ENCODE results near the gene GRK1. TPM values are rescaled to one million over a fixed set of nuclear protein-coding genes. Genes with fewer than 3 reads are reported as not detected.
"Not testable (repeated sequence)": the region's sequence is repeated elsewhere in the genome, so short reads cannot be mapped to it uniquely, and the experiment has no call there.

Gene GRK1
- not detected in 2 replicates for total RNA-seq

- DNase-seq: no peak
Observed at GRCh38 chr13:113666951-113667701, at the start of gene GRK1. GRK1 (plus strand) TSS chr13:113667219; CDS start chr13:113667387, 168 bp downstream.

GRCh38 chr13:113617961-113618360, 49.1 kb upstream of the GRK1 start:
- DNase-seq: no peak

- no peak for DNase-seq
Observed at GRCh38 chr13:113618455-113618854, 48.6 kb upstream of the GRK1 start.

GRCh38 chr13:113620036-113620796, 46.8 kb upstream of the GRK1 start:
- DNase-seq: no peak

GRCh38 chr13:113621046-113621445, 46.0 kb upstream of the GRK1 start:
- DNase-seq: no peak

- peak; percentile 30 for DNase-seq
Observed at GRCh38 chr13:113621498-113621897, 45.5 kb upstream of the GRK1 start.

GRCh38 chr13:113621986-113622550, 45.0 kb upstream of the GRK1 start:
- DNase-seq: not testable (repeated sequence)

- DNase-seq: no peak
Observed at GRCh38 chr13:113622791-113623490, 44.1 kb upstream of the GRK1 start.

- DNase-seq: no peak
Observed at GRCh38 chr13:113623491-113624234, 43.4 kb upstream of the GRK1 start.

GRCh38 chr13:113624235-113624587, 42.8 kb upstream of the GRK1 start:
- no peak for DNase-seq

- not testable (repeated sequence) for DNase-seq
Observed at GRCh38 chr13:113624640-113625304, 42.2 kb upstream of the GRK1 start.

GRCh38 chr13:113625965-113626721, 40.9 kb upstream of the GRK1 start:
- DNase-seq: peak; percentile 21

GRCh38 chr13:113627136-113627535, 39.9 kb upstream of the GRK1 start:
- DNase-seq: no peak

- peak; percentile 13 for DNase-seq
Observed at GRCh38 chr13:113628291-113629270, 38.4 kb upstream of the GRK1 start.

GRCh38 chr13:113629866-113630265, 37.2 kb upstream of the GRK1 start:
- DNase-seq: no peak

GRCh38 chr13:113630296-113630695, 36.7 kb upstream of the GRK1 start:
- no peak for DNase-seq

- DNase-seq: no peak
Observed at GRCh38 chr13:113630804-113631203, 36.2 kb upstream of the GRK1 start.

GRCh38 chr13:113631341-113632095, 35.5 kb upstream of the GRK1 start:
- DNase-seq: no peak
